ENCODE measurements around the gene PLOD3. TPM values are rescaled to one million over a fixed set of nuclear protein-coding genes. Genes with fewer than 3 reads are reported as not detected.
A peak's percentile ranks its signal among the peaks of the same experiment; 100 is the strongest.

The PLOD3 gene
- total and polyA plus RNA-seq, 8 donors, result 27.2 to 55.7 (median 38.0) TPM

DNA sequence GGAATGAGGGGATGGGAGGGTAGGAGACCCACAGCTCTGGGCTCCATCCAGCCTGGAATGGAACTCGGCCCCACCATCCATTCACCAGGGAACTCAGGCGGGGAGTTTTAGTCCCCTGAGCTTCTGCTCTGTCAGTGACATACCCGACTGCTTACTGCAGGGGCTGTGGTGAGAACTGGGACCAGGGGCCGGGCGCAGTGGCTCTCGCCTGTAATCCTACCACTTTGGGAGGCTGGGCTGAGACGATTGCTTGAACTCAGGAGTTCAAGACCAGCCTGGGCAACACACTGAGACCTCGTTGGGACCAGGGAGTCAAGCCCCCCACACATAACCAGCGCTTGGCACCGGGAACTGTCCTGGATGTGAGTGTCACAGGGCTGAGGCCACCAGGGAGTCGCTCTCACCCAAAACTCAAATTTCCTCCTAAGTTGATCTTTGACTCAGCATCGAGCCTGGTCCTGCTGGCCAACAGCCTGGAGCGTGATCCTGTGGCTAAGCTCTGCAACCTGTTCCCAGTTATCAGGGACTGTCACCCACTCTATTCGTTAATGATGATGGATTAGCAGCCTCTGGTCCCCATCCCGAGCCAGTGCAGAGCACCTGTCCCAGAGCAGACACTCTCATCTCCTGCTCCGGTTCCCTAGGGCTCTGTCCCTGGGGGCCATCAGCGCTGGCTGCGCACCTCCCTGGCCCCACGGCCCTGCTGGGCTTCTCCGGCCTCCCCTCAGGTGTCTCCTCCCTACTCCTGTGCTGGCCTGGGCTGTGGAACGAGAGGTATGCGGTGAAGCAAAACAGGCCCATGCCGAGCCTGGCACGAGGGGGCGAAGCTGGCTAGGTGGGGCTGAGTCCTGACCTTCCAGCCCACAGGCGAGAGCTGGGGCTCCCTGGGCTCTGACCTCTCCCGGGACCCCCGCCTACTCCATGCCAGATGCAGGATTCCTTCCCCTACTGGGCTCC lies 21.1 kb upstream of the PLOD3 start:
- Histone ChIP-seq H3K4me3 (no peak overlapping the region), H3K36me3 (peaks cover 0 to 8% (median 0%) of the 10 kb centered on the region in 3 donors), H3K27ac (peak overlapping the region; percentile 58 to 74 (median 60)), H3K9me3 (no peaks in the 10 kb centered on the region), H3K4me1 (peaks cover 0 to 4% (median 0%) of the 10 kb centered on the region in 3 donors), H3K27me3 (no peaks in the 10 kb centered on the region)
- WGBS, 2 donors, result 62 to 67% methylated on average over 28 of the region's 28 CpGs
- TF ChIP-seq, protein P1, sequence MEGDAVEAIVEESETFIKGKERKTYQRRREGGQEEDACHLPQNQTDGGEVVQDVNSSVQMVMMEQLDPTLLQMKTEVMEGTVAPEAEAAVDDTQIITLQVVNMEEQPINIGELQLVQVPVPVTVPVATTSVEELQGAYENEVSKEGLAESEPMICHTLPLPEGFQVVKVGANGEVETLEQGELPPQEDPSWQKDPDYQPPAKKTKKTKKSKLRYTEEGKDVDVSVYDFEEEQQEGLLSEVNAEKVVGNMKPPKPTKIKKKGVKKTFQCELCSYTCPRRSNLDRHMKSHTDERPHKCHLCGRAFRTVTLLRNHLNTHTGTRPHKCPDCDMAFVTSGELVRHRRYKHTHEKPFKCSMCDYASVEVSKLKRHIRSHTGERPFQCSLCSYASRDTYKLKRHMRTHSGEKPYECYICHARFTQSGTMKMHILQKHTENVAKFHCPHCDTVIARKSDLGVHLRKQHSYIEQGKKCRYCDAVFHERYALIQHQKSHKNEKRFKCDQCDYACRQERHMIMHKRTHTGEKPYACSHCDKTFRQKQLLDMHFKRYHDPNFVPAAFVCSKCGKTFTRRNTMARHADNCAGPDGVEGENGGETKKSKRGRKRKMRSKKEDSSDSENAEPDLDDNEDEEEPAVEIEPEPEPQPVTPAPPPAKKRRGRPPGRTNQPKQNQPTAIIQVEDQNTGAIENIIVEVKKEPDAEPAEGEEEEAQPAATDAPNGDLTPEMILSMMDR (IDR thresholded peaks at IDR 0.05), result no peak
- intact Hi-C loops (cut with DNase I), result no loop called here
- DNase-seq (peak in 2 of 6 donors; percentile 51 to 80), ATAC-seq (peak; percentile 28 to 72 (median 58)), FAIRE-seq (no peak)

DNA sequence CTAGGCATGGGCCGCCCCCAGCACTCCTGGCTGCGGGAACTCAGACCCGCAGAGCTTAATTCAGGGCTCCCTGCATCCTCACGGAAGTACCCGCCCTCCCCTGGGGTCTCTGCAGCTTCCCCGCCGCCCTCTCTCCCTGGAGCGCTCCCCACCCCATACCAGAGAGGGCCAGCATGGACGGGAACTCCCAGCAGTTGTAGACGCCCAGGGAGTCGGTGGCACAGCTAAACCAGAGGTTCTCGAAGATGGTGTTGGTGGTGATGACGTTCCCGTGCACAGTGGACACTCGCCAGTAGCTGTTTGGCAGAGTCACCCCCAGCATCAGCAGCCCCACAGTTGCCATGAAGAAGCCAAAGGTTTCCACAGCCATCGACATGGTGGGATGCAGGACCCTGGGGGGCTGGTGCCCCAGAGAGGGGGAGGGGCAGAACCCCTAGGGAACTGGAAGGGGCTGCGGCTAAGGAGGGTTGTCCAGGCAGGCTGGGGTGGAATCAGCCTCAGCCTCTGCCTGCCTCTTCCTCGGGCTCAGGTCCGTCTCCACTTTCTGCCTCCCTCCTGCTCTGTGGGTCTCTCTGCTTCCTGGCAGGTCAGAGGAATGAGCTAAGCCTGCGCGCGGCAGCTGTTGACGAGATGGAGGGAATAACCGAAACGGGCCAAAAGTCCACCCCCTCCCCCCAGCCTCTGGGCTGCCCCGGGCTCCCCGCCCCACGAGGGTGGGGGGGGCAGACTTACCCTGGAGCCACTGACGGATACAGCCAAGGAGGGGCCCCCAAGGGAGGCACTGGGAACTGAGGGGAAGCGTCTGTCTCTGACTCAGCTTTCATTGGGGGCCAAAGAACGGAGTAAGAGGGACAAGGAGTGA lies 20.1 kb upstream of the PLOD3 start, which contains the start of gene CLDN15:
Gene CLDN15 (minus strand): TSS at position 597 of the 862 bp plus-strand sequence. CDS start 221 bp downstream, at position 376.
- FAIRE-seq (no peak), ATAC-seq (peak in 3 of 4 donors; percentile 16 to 31 (median 17)), DNase-seq (peak in 2 of 6 donors; percentile 52 to 69)
- Histone ChIP-seq H3K4me3 (no peak within 1 kb of the TSS), H3K9me3 (no peaks in the 10 kb centered on the region), H3K27me3 (no peaks in the 10 kb centered on the region), H3K36me3 (peaks cover 0 to 8% (median 0%) of the 10 kb centered on the region in 3 donors), H3K27ac (peak within 1 kb of the TSS; percentile 58 to 74 (median 60)), H3K4me1 (no peaks in the 10 kb centered on the region)
- intact Hi-C loops (cut with DNase I), result no loop called here
- 76 to 78% methylated on average over 29 to 31 of the region's 31 CpGs for WGBS, 2 donors
- TF ChIP-seq, protein P1 (IDR thresholded peaks at IDR 0.05), result no peak

DNA sequence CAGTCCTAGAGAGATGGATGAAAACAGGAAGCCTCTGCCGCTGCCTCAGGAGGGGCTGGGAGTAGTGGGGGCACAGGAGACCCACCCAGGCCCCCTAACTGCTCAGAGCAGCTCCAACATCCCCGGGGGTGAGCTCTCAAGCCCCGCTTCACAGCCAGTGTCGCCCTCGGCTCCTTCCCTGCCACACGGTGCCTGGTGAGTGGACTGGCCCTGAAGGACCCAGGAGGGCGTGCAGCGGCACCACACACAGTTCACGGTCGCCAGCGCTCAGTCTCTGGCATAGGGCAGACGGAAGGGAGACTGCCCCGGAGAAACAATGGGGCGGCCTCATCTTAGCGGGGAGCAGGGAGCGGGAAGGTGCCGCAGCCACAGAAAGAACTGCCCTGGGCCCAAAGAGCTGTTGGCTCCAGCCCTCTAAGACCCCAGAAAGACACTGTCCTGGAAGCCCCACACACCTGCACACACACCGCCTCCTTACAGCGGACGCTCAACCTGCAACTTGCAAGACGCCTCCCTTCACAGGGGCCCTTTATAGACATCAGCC lies 19.0 kb upstream of the PLOD3 start:
- TF ChIP-seq, protein P1 (IDR thresholded peaks at IDR 0.05), result no peak
- no peak for FAIRE-seq
- Histone ChIP-seq H3K4me3 (no peak overlapping the region), H3K9me3 (no peaks in the 10 kb centered on the region), H3K27ac (no peak overlapping the region), H3K36me3 (peaks cover 0 to 8% (median 0%) of the 10 kb centered on the region in 3 donors), H3K27me3 (no peaks in the 10 kb centered on the region), H3K4me1 (peaks cover 0 to 4% (median 2%) of the 10 kb centered on the region in 3 donors)
- no peak for ATAC-seq
- intact Hi-C loops (cut with DNase I), result no loop called here
- WGBS, 2 donors, result 87 to 88% methylated on average over 21 of the region's 21 CpGs
- DNase-seq, result peak in 1 of 6 donors; percentile 67

DNA sequence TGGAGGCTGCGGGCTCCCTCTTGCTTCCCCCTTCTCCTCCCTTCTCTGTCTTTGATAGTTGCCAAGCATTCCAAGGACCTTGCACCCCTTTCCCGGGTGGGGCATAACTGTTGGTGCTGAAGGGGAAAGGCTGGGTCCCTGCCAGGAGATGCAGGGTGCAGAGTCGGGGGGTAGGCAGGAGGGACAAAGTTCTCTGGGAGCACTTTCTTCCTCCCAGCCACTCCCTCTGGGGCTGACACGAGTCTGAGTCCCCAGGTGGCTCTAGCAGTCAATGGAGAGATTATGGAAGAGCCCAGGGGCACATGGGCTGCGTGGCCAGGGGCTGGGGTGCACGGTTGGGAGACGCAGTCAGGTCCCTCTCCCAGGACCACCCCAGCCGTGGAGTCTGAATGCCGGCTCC lies 18.1 kb upstream of the PLOD3 start:
- ATAC-seq, result no peak
- peaks cover 0 to 4% (median 2%) of the 10 kb centered on the region in 3 donors for H3K4me1 ChIP-seq
- no peaks in the 10 kb centered on the region for H3K27me3 ChIP-seq
- FAIRE-seq, result no peak
- intact Hi-C loops (cut with DNase I), result no loop called here
- no peak overlapping the region for H3K4me3 ChIP-seq
- H3K36me3 ChIP-seq, result peaks cover 0 to 8% (median 0%) of the 10 kb centered on the region in 3 donors
- no peak for DNase-seq
- 75 to 84% methylated on average over 9 of the region's 9 CpGs for WGBS, 2 donors
- H3K9me3 ChIP-seq, result no peaks in the 10 kb centered on the region
- TF ChIP-seq, protein P1 (IDR thresholded peaks at IDR 0.05), result no peak
- H3K27ac ChIP-seq, result no peak overlapping the region
